Measurements from ENCODE around the gene PDXP.

Gene PDXP

GRCh38 chr22:37632174-37633088 lies 26.1 kb upstream of the PDXP start:
- no peaks in the 10 kb centered on the region for H3K27me3 ChIP-seq (replicated peaks in 2 of 5; ENCODE audit: control insufficient read depth in 4 of 5, insufficient read depth in 5 of 5, low read length in 4 of 5)
- H3K9me3 ChIP-seq (ENCODE audit: control extremely low read depth in 1 of 5, control insufficient read depth in 4 of 5, insufficient read depth in 2 of 5, low read depth in 1 of 5, low read length in 4 of 5) = no peaks in the 10 kb centered on the region
- H3K27ac ChIP-seq (ENCODE audit: insufficient read depth in 1 of 2, low read depth in 1 of 2, low read length in 2 of 2, poor library complexity in 1 of 2, severe bottlenecking in 2 of 2) = peak overlapping the region in 1 of 2 experiments; percentile 86
- H3K4me1 ChIP-seq (ENCODE audit: control extremely low read depth in 1 of 4, control insufficient read depth in 4 of 4, insufficient read depth in 4 of 4, low read length in 3 of 4) = peaks cover 6 to 92% (median 71%) of the 10 kb centered on the region in 4 experiments
- ChIA-PET POLR2A (interaction anchor here (1.4 to 1.6 kb wide), 2 partner anchors 24 to 26 kb away, joined by 4 to 7 read pairs; partner anchors contain the start of genes GGA1 and PDXP), CTCF (interaction anchor here (1.2 to 31.2 kb wide), 4 partner anchors 3 to 71 kb away, joined by 3 to 672 read pairs (median 622); partner anchors contain the start of genes GGA1, LGALS1, NOL12 and PDXP)
- 78% methylated on average over 13 of the region's 14 CpGs for WGBS (ENCODE audit: insufficient coverage)
- peaks cover 0 to 45% (median 18%) of the 10 kb centered on the region in 4 experiments for H3K36me3 ChIP-seq (ENCODE audit: control insufficient read depth in 4 of 4, insufficient read depth in 4 of 4, low read length in 3 of 4)
- no peak for DNase-seq
- H3K4me3 ChIP-seq (ENCODE audit: control insufficient read depth in 1 of 7, extremely low read depth in 1 of 7, insufficient read depth in 4 of 7, low read depth in 2 of 7, low read length in 6 of 7) = peak overlapping the region in 3 of 7 experiments; percentile 42 to 56 (median 51)

GRCh38 chr22:37633089-37633624 lies 25.4 kb upstream of the PDXP start:
- Histone ChIP-seq H3K4me3 (ENCODE audit: control insufficient read depth in 1 of 7, extremely low read depth in 1 of 7, insufficient read depth in 4 of 7, low read depth in 2 of 7, low read length in 6 of 7) (peak overlapping the region in 4 of 7 experiments; percentile 38 to 56 (median 46)), H3K36me3 (ENCODE audit: control insufficient read depth in 4 of 4, insufficient read depth in 4 of 4, low read length in 3 of 4) (peaks cover 0 to 44% (median 18%) of the 10 kb centered on the region in 4 experiments), H3K9me3 (ENCODE audit: control extremely low read depth in 1 of 5, control insufficient read depth in 4 of 5, insufficient read depth in 2 of 5, low read depth in 1 of 5, low read length in 4 of 5) (no peaks in the 10 kb centered on the region), H3K27me3 (replicated peaks in 2 of 5; ENCODE audit: control insufficient read depth in 4 of 5, insufficient read depth in 5 of 5, low read length in 4 of 5) (no peaks in the 10 kb centered on the region), H3K27ac (ENCODE audit: insufficient read depth in 1 of 2, low read depth in 1 of 2, low read length in 2 of 2, poor library complexity in 1 of 2, severe bottlenecking in 2 of 2) (peak overlapping the region in 1 of 2 experiments; percentile 86), H3K4me1 (ENCODE audit: control extremely low read depth in 1 of 4, control insufficient read depth in 4 of 4, insufficient read depth in 4 of 4, low read length in 3 of 4) (peaks cover 3 to 92% (median 72%) of the 10 kb centered on the region in 4 experiments)
- peak in 2 of 3 donors; percentile 79 to 82 for DNase-seq
- WGBS (ENCODE audit: insufficient coverage) = 6% methylated on average over 7 of the region's 11 CpGs
- CTCF ChIA-PET = interaction anchor here (0.9 to 31.2 kb wide), 6 partner anchors 2 to 71 kb away, joined by 3 to 672 read pairs (median 313); partner anchors contain the start of genes GGA1, LGALS1, NOL12 and PDXP
- POLR2A ChIA-PET = interaction anchor here (0.6 to 1.6 kb wide), 6 partner anchors 10 to 162 kb away, joined by 3 to 7 read pairs (median 4); partner anchors contain the start of genes GGA1 and PDXP

- no peaks in the 10 kb centered on the region for H3K27me3 ChIP-seq (replicated peaks in 2 of 5; ENCODE audit: control insufficient read depth in 4 of 5, insufficient read depth in 5 of 5, low read length in 4 of 5)
- peaks cover 0 to 37% (median 17%) of the 10 kb centered on the region in 4 experiments for H3K36me3 ChIP-seq (ENCODE audit: control insufficient read depth in 4 of 4, insufficient read depth in 4 of 4, low read length in 3 of 4)
- peak; percentile 73 to 93 (median 91) for DNase-seq
- peak overlapping the region in 1 of 2 experiments; percentile 86 for H3K27ac ChIP-seq (ENCODE audit: insufficient read depth in 1 of 2, low read depth in 1 of 2, low read length in 2 of 2, poor library complexity in 1 of 2, severe bottlenecking in 2 of 2)
- ChIA-PET POLR2A (interaction anchor here (0.6 to 1.6 kb wide), 6 partner anchors 9 to 162 kb away, joined by 3 to 7 read pairs (median 4); partner anchors contain the start of genes GGA1 and PDXP), CTCF (interaction anchor here (0.9 to 31.2 kb wide), 7 partner anchors 2 to 71 kb away, joined by 3 to 672 read pairs (median 5); partner anchors contain the start of genes GGA1, LGALS1, NOL12 and PDXP)
- peak overlapping the region in 5 of 7 experiments; percentile 17 to 56 (median 45) for H3K4me3 ChIP-seq (ENCODE audit: control insufficient read depth in 1 of 7, extremely low read depth in 1 of 7, insufficient read depth in 4 of 7, low read depth in 2 of 7, low read length in 6 of 7)
- H3K4me1 ChIP-seq (ENCODE audit: control extremely low read depth in 1 of 4, control insufficient read depth in 4 of 4, insufficient read depth in 4 of 4, low read length in 3 of 4) = peaks cover 3 to 92% (median 77%) of the 10 kb centered on the region in 4 experiments
- WGBS (ENCODE audit: insufficient coverage) = 2% methylated on average over 22 of the region's 24 CpGs
- no peaks in the 10 kb centered on the region for H3K9me3 ChIP-seq (ENCODE audit: control extremely low read depth in 1 of 5, control insufficient read depth in 4 of 5, insufficient read depth in 2 of 5, low read depth in 1 of 5, low read length in 4 of 5)
Measured at GRCh38 chr22:37633625-37634416, 24.7 kb upstream of the PDXP start.

DNA sequence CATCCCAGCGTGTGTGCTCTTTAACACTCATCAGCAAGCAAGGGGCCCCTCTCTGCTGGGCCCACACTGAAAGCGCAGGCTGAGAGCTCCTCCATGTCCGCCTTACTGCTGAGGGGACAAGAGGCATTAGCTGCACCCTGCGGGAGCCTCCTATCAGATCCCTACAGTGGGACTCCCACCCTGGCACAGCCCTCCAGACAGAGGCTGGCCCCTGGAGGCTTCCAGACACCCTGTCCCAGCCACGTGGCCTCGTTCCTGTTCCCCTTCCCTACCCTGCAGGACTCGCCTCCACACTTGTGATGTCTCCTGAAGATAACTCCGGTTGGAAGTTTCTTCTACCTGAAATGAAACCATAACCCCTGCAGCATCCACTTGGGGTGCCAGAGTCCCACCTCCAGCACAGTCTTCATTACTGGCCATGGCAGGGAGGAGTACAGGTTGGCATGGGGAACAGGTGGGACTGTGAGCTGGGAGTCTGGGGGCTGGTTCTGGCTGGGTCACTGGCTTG lies 24.1 kb upstream of the PDXP start:
- 30% methylated on average over 7 of the region's 8 CpGs for WGBS (ENCODE audit: insufficient coverage)

GRCh38 chr22:37635157-37635556 lies 23.4 kb upstream of the PDXP start:
- no peak for DNase-seq
- H3K4me3 ChIP-seq (ENCODE audit: control insufficient read depth in 1 of 7, extremely low read depth in 1 of 7, insufficient read depth in 4 of 7, low read depth in 2 of 7, low read length in 6 of 7) = peak overlapping the region in 1 of 7 experiments; percentile 22

More for the DNA sequence above, 24.1 kb upstream of the PDXP start:
- peaks cover 3 to 89% (median 82%) of the 10 kb centered on the region in 4 experiments for H3K4me1 ChIP-seq (ENCODE audit: control extremely low read depth in 1 of 4, control insufficient read depth in 4 of 4, insufficient read depth in 4 of 4, low read length in 3 of 4)
- POLR2A ChIA-PET = interaction anchor here (1.4 to 1.6 kb wide), 3 partner anchors 8 to 26 kb away, joined by 4 to 7 read pairs (median 4); partner anchors contain the start of genes GGA1 and PDXP
- peak overlapping the region in 1 of 2 experiments; percentile 86 for H3K27ac ChIP-seq (ENCODE audit: insufficient read depth in 1 of 2, low read depth in 1 of 2, low read length in 2 of 2, poor library complexity in 1 of 2, severe bottlenecking in 2 of 2)
- H3K27me3 ChIP-seq (replicated peaks in 2 of 5; ENCODE audit: control insufficient read depth in 4 of 5, insufficient read depth in 5 of 5, low read length in 4 of 5) = no peaks in the 10 kb centered on the region
- DNase-seq = peak in 2 of 3 donors; percentile 38 to 39
- H3K4me3 ChIP-seq (ENCODE audit: control insufficient read depth in 1 of 7, extremely low read depth in 1 of 7, insufficient read depth in 4 of 7, low read depth in 2 of 7, low read length in 6 of 7) = peak overlapping the region in 5 of 7 experiments; percentile 17 to 56 (median 45)
- CTCF ChIA-PET = interaction anchor here (1.5 to 31.2 kb wide), 5 partner anchors 1 to 69 kb away, joined by 4 to 672 read pairs (median 622); partner anchors contain the start of genes GGA1, LGALS1, NOL12 and PDXP
- no peaks in the 10 kb centered on the region for H3K9me3 ChIP-seq (ENCODE audit: control extremely low read depth in 1 of 5, control insufficient read depth in 4 of 5, insufficient read depth in 2 of 5, low read depth in 1 of 5, low read length in 4 of 5)
- peaks cover 0 to 31% (median 13%) of the 10 kb centered on the region in 4 experiments for H3K36me3 ChIP-seq (ENCODE audit: control insufficient read depth in 4 of 4, insufficient read depth in 4 of 4, low read length in 3 of 4)

More at GRCh38 chr22:37635157-37635556, 23.4 kb upstream of the PDXP start:
- ChIA-PET CTCF (interaction anchor here (0.6 to 31.2 kb wide), 5 partner anchors 0 to 232 kb away, joined by 3 to 672 read pairs (median 622); partner anchors contain the start of genes GGA1, LGALS1, NOL12 and PDXP), POLR2A (no interaction called here)
- Histone ChIP-seq H3K36me3 (ENCODE audit: control insufficient read depth in 4 of 4, insufficient read depth in 4 of 4, low read length in 3 of 4) (peaks cover 0 to 24% (median 10%) of the 10 kb centered on the region in 4 experiments), H3K4me1 (ENCODE audit: control extremely low read depth in 1 of 4, control insufficient read depth in 4 of 4, insufficient read depth in 4 of 4, low read length in 3 of 4) (peaks cover 3 to 90% (median 86%) of the 10 kb centered on the region in 4 experiments), H3K27ac (ENCODE audit: insufficient read depth in 1 of 2, low read depth in 1 of 2, low read length in 2 of 2, poor library complexity in 1 of 2, severe bottlenecking in 2 of 2) (peak overlapping the region in 1 of 2 experiments; percentile 86), H3K27me3 (replicated peaks in 2 of 5; ENCODE audit: control insufficient read depth in 4 of 5, insufficient read depth in 5 of 5, low read length in 4 of 5) (no peaks in the 10 kb centered on the region), H3K9me3 (ENCODE audit: control extremely low read depth in 1 of 5, control insufficient read depth in 4 of 5, insufficient read depth in 2 of 5, low read depth in 1 of 5, low read length in 4 of 5) (no peaks in the 10 kb centered on the region)
- WGBS (ENCODE audit: insufficient coverage) = 82% methylated on average over 7 of the region's 7 CpGs

All from common myeloid progenitor, CD34-positive (primary cell).